ENCODE data around the gene KRT73.

The KRT73 gene

DNA sequence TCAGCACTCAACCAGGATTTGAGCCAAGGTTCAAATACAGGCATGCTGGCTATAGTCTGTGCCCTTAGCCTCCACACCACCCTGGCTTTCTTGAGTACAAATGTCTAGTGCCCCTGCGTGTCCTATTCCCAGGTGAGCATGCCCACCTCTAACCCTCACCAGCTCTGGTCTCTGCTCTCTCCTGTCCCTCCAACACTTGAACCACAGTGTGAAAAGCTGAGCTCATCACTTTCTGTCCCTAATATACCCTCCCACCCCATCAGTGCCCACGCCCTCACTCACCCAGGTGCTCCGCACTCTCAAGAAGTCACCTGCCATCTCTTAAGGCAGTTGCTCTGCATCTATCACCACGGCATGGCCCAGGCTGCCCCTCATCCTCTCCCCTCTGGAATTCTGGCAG lies 58.4 kb downstream of the KRT73 start:
- DNase-seq (ENCODE audit: insufficient read length) (no peak), FAIRE-seq (no peak)

DNA sequence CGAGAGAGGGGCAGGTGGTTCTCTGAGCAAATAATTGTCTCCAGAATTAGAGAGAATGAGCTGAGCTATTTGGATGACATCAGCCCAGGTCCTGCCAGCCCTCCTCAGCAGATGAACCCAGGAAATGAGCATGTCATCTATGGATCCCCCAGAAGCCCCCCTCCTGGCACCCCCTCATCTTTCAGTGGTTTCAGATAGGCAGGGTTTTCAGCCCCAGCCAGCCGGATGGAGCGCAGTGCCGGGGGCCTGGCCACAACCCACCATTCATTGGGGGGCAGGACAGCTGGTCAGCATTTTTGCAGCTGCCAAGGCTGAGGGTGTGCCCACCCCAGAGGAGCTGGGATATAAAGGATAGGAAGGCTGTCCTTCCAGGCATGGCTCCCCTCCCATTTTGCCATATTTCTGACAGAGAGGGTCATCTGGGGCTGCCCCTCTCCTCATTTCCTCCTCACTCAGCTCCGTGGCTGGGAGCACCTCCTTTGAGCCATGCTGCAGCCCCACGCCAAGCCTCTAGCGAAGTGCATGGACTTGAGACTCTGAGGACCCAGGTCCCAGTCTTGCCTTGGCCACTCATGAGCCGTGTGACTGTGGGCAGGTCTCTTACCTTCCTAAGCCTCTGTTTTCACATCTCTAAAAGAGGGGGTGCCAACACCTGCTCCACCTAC lies 59.4 kb downstream of the KRT73 start:
- no peak for TF ChIP-seq TAF1 (IDR thresholded peaks at IDR 0.05; ENCODE audit: borderline replicate concordance, low read depth, low read length)
- no peak for TF ChIP-seq POLR2A (IDR thresholded peaks at IDR 0.05; ENCODE audit: low read depth, low read length)
- TF ChIP-seq POLR2AphosphoS5 (IDR thresholded peaks at IDR 0.05; ENCODE audit: low read depth, low read length) = no peak
- DNase-seq (ENCODE audit: insufficient read length) (no peak), FAIRE-seq (no peak)

More for the DNA sequence above, 58.4 kb downstream of the KRT73 start:
- no peak for TF ChIP-seq TAF1 (IDR thresholded peaks at IDR 0.05; ENCODE audit: borderline replicate concordance, low read depth, low read length)
- no peak for TF ChIP-seq POLR2AphosphoS5 (IDR thresholded peaks at IDR 0.05; ENCODE audit: low read depth, low read length)
- TF ChIP-seq POLR2A (IDR thresholded peaks at IDR 0.05; ENCODE audit: low read depth, low read length) = no peak
